NT2/D1 (cell line): ENCODE data around the gene ZNF10.

Experiments used
- SUZ12 ChIP-seq: IDR thresholded peaks from 2 replicates; pipeline ENCODE4 v1.6.1; 2011; ENCODE audit not compliant: insufficient read length, insufficient read depth; ENCODE audit errors: extremely low read depth
- YY1 ChIP-seq: IDR thresholded peaks from 2 replicates; pipeline ENCODE4 v1.6.1; 2011; ENCODE audit not compliant: insufficient read length, insufficient read depth
- ZNF274 ChIP-seq: IDR thresholded peaks from 2 replicates; pipeline ENCODE4 v1.6.1; 2011; ENCODE audit warnings: mild to moderate bottlenecking, low read depth, low read length

- TF ChIP-seq ZNF274 (no peak), YY1 (no peak), SUZ12 (no peak)
Measured at GRCh38 chr12:133192847-133193246, 62.4 kb downstream of the ZNF10 start.
